Activated CD4-positive, alpha-beta T cell treated with anti-CD3 and anti-CD28 coated beads for 4 hours (primary cell): ENCODE measurements around the gene JPH3.
"Not testable (repeated sequence)": the region's sequence is repeated elsewhere in the genome, so short reads cannot be mapped to it uniquely, and the experiment has no call there.

Experiments used
- DNase-seq, 2 donors: peaks; one replicate each; pipeline ENCODE4 v3.0.0-alpha.2; 2020

The JPH3 gene

DNA sequence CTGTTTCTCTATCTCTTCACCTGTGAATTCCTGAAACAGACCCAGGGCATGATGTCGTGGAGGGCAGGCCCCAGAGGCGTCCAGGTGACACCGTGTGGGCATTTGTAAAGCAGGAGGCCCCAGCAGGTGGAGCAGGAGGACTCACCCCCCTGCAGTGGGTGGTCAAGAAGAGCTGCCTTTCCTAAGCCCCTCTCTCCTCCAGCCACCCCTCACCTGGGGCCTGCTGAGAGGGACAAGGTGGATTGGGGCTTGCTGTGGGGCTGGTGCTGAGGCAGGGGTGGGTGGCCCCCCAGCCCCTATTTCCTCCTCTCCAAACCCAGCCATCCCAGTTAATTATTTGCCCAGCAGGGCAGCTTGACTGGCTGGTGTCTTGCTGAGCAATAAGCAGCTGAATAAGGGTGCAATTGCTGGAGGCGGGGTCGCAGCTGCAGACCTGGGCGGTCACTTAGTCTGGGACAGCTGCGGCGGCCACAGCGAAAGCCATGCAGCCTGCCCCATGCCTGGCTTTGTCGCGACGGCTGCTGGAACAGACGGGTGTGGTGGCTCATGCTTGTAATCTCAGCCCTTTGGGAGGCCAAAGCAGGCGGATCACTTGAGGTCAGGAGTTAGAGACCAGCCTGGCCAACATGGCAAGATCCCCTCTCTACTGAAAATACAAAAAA lies 56.4 kb downstream of the JPH3 start:
- DNase-seq: no peak

DNA sequence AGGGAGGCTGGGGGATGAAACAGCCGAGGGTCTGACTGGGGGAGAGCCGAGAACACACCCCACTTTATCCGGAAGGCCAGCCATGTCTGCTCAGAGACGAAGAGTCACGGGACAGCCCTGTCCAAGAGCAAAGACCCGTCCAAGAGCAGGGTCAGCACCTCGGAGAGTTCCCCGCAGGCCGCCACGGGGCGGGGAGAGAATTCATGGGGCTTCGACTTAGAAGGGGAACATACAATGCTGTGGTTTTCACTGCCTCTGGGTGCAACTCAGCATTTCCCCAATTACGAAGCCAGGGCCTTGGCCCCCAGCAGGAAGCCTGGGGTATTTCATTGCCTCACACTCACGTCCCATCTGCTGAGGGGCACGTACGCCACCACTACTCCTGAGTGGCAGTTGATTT lies 59.3 kb downstream of the JPH3 start:
- DNase-seq: no peak

DNA sequence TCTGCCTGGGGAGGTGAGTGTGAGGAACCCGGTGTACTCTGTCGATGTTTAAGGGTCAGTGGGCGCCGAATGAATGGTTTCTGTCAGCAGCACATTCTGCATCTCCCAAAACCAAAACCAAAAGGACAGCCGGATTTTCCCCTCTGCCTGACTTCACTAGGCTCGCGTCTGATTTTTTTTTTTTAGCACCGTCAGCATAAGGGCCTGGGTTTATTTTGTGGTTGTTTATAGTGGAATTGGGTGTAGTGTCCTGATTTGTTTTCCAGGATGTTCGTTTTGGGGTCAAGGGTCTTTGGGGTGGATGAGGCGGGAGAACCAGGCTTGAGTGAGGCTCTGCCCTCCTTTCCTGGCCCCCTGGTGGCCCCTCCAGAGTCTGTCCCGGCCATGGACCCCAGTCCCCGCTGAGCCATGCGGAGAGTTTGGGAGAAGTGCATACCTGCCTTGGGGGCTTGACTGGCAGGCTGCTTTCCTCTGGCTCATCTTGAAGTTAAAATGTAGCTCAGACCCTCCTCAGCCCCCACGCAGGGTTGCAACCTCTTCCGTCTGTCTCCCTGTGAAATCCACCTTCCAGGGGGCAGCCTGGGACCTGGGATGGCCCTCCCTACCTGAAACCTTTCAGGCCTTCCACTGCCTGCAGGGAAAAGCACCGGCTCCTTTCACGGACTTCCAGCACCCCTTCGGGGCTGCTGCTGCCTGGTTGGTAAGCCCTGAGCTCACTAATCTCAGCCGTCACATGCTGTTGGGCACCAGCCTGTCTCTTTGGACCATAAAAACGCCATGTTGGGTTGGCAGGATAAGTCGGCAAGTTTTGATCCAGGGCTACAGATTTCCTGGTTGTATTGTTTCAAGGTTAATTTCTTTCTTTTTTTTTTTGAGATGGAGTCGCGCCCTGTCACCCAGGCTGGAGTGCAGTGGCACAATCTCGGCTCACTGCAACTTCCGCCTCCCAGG lies 60.2 kb downstream of the JPH3 start:
- no peak for DNase-seq

DNA sequence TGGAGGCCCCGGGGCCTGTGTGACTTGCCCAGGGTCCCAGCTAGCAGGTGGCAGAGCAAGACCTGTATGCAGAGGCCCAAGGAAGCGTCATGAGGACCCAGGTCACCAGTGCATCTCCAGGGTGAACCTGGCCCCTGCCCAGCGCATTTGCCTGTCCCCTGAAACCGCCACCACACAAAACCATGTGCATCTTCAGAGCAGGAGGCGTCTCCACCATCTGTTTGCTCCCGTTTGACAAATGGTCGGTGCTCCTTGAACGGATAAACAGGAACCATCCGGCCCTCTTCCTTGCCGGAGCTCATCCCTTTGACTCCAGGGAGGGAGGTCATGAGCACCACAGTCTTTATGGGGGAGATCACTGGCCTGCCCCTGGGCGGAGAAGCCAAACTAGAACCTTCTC lies 62.5 kb downstream of the JPH3 start:
- DNase-seq: no peak

DNA sequence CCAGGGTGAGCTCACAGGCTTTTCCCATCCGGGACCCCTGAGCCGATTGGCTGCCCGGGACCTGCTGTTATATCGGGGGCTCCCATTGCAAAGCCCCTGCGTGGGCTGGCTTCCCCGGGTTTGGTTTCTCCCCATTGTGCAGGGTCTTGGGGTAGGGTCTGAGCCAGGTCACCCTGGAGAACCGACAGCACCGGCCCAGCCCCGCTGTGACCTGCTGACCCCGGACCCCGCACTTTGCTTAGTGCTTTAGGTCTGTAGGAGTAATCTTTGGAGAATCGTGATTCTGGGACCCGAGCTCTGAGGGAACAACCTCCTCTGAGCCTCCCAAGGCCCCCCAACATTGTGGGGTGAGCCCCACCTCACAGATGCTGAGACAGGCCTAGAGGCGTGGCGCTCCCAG lies 62.9 kb downstream of the JPH3 start:
- no peak for DNase-seq

DNA sequence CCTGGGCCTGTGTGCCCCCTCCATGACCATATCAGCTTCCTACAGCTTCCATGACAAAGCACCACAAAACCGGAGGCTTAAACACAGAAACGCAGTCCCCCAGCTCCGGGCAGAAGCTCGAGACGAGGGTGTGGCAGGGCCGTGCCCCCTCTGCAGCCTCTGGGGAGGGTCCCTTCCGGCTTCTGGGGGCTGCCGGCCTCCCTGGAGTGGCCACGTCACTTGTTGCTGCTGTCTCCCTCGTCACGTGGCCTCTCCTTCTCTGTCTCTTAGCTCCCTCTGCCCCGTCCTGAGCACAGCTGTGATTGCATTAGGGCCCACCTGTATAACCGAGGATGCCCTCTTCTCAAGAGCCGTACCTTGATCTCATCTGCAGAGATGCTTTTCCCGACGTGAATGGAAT lies 64.6 kb downstream of the JPH3 start:
- DNase-seq: no peak

DNA sequence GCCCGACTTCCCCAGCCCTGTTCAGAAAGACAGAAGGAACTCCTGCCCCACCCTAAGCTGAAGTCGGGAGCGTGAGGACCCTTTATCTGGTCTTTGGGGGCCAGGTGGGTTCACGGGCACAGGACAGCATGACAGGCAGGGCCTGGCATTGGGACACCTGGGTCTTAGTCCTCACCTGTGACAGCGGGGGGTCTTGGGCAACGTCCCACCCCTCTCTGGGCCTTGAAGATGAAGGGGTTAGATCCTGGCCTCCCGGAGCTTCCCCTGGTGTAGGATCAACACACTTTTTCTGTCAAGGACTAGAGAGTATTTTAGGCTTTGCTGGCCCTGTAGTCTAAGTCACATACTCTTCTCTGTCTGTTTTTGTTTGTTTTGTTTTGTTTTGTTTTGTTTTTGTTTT lies 65.1 kb downstream of the JPH3 start:
- DNase-seq: no peak

DNA sequence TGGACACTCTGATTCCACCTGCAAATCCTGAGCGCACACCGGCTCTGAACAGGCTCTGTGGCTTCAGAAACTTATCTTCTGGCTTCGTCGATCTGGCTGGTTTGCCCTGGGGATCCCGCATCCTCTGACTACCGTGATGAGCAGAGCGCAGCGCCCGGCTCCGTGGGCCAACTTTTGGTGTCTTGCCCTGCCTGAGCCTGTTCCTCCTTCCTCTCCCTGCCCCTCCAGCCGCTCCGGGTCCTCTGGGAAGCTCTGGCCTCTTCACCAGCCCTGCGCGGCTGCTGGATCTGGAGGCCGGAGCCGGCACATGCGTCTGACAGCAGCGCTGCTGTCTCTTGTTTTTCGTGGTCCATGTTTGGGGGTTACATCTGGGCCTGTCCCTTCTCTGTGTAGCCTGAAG lies 65.6 kb downstream of the JPH3 start:
- DNase-seq: no peak

DNA sequence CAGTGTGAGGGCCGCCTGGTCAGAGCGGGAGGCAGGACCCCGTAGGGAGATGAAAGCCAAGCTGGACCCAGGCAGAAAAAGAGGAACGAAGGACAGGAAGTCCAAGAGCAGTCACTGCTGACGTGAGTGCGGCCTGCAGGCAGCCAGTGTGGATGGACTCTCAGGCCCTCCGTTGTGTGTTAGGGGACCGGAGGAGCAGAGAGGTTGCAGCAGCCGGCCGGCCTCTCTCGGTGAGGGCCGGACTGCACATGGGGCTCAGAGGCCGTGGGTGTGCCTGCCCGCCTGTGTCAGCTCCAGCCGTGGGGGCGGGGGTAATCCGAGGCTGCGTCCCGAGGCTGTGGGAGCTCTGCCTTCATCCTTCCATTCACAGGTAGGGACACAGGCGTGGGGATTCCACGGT lies 67.4 kb downstream of the JPH3 start:
- DNase-seq: no peak

DNA sequence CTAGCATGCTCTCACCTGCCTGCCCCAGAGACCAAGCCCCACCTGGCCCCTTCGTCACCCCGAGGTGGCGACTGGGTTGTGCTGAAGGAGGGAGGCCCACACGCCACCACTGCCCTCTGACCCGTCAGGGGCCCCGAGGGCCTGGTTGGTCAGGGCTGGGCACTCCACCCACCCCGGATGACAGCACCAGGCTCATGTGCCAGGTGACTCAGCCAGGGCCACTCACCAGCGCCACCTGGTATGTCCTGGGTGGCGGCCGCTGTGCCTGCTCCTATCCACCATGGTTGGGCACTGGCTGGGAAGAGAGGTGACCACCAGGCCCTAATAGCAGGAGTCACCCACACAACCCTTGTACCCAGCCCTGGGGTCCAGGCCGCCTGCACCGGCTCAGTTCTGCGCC lies 68.9 kb downstream of the JPH3 start:
- no peak for DNase-seq

DNA sequence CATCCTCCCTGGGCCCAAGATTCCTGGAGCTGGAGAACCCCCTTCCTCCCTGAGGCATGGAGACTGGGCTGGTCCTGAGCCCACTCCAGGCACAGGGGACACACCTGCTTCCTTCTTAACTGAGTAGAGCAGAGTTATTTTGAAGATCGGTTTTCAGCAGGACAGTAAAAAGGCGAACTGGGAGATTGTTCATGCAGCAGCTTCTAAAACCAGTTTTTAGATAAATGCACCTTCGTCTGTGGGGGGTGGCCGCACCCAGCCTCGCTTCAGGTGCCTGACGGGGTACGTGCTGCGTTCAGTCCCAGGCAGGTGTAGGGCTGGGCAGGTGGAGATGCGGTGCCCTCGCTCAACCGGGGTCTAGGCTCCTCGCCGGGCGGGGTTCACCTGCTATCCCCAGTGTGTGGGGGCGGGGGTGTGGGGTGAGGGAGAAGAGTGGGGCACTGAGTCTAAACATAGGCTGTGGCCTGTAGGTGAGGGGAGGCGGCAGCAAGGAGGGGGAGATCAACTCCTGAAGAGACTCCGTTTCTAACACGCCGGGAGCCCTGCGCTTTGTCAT lies 69.5 kb downstream of the JPH3 start:
- no peak for DNase-seq

DNA sequence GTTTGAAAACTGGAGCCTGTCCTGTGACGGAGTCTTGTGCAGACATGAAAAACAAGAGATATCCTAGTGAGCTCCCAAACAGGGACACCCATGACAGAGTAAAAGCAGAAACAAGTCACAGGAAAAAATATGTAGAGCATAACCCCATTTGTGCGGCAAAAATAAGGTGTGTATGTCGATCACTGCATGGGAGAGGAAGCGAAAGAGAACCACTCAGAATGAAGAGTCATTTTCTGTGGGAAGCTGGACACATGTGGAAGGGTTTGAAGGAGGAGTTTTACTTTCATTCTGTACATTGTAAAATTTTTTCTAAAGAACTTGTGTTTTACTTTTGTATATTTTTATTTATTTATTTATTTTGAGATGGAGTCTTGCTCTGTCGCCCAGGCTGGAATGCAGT lies 72.1 kb downstream of the JPH3 start:
- no peak for DNase-seq

DNA sequence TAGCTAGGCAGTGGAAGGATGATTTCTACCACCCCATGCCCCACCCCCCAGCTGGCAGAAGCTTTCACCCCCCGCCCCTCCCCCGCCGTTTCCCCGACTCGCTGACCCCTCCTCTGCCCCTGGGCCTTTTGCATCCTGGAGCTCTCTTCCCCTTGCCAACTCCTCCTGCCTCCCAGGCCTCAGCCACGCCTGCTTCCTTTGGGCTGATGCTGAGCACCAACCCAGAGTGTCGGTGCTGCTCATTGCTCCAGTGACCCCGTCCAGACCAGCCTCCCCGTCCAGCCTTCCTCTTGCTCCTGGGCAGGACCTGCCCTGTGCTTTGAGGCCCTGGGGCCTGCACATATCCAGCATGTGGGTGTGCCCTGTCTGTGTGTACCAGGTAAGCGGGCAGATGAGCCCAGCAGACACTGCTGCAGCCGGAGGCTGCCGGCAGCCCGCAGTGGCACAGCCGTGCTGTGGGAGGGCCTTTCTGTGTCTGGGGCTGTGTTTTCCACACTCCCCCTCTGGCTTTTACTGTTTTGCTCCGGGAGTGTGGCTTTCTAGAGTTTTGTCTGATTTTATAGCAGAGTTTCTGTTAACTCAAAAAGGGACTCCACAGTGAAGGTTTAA lies 72.9 kb downstream of the JPH3 start:
- no peak for DNase-seq

DNA sequence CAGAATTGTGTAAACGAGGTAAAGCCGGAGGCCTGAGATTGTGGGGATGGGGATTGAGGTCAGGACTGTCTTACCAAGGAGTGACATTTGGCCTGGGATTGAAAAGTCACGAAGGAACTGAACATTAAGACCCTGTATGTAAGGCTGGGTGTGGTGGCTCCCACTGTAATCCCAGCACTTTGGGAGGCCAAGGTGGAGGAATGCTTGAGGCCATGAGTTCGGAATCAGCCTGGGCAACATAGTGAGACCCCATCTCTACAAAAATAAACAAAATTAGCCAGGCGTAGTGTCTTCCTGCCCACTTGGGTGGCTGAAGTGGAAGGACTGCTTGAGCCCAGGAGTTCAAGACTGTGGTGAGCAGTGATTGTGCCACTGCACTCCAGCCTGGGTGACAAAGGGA lies 75.5 kb downstream of the JPH3 start:
- DNase-seq: no peak

DNA sequence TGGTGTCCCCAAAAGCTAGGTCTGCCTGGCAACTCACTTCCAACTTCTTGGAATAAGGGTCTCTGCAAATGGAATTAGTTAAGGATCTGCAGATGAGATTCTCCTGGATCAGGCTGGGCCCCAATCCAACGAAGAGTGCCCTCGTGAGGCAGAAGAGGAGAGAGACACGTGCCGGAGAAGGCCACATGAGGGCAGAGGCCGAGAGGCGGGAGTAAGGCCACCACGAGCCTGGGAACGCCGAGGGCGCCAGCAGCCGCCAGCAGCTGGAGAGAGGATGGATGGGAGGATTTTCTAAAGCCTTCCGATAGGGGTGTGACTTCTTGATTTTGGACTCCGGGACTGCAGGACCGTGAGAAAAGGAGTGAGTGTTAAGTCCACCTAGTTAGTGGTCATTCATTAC lies 76.3 kb downstream of the JPH3 start:
- no peak for DNase-seq

DNA sequence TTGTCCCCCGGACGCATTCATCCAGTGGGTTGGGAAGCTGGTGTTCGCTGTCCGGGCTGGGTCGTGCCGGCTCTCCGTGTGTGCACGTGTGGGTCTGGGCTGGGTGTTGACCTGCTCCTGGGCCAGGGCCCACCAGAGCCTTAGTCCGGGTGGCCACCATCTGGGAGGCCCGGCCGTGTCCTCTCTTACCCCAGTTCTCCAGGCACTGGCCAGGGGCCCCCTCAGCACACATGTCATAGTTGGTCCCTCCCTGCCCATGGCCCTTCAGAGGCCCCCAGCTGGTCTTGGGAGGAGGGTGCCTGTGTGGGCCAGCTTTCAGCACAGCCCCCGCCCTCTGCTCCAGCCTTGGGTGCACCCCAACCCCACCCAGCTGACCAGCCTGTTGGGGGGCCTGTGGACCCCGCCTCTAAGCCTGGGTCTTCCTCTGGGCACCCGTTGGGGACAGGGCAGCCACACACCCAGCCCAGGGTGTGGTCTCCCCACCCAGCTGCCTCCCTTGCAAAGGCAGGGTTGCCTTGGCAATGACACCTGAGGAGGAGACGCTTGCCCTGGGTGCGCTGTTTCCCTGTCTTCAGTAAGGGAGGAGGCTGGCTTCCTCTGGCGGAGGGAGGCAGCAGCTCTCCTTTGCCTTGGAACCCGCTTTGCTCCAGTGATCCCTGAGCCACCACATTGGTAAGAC lies 77.4 kb downstream of the JPH3 start:
- no peak for DNase-seq

DNA sequence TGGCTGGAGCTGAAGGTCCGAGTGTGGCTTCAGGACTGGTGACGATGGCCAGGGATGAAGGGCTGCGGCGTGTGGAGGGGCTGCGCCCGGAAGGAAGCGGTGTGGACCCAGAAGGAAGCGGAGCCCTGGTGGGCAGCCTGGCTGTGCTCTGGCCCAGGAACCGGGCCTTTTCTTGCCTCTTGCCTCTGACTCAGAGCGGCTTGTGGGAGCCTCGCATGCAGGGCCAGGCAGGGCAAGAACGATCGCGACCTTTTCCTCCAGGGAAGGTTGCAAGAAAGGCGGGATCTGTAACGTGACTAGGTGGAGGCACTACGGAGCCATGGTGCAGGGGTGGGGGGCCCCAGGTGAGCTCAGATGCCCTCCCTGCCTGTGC lies 78.0 kb downstream of the JPH3 start:
- no peak for DNase-seq

DNA sequence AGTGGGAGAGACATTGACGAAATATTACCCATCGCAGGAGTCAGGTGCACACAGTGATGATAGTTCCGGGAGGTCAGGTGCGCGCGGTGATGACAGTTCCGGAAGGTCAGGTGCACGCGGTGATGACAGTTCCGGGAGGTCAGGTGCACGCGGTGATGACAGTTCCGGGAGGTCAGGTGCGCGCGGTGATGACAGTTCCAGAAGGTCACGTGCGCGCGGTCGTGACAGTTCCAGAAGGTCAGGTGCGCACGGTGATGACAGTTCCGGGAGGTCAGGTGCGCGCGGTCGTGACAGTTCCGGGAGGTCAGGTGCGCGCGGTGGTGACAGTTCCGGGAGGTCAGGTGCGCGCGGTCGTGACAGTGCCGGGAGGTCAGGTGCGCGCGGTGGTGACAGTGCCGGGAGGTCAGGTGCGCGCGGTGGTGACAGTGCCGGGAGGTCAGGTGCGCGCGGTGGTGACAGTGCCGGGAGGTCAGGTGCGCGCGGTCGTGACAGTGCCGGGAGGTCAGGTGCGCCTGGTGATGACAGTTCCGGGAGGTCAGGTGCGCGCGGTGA lies 78.8 kb downstream of the JPH3 start:
- DNase-seq: not testable (repeated sequence)

DNA sequence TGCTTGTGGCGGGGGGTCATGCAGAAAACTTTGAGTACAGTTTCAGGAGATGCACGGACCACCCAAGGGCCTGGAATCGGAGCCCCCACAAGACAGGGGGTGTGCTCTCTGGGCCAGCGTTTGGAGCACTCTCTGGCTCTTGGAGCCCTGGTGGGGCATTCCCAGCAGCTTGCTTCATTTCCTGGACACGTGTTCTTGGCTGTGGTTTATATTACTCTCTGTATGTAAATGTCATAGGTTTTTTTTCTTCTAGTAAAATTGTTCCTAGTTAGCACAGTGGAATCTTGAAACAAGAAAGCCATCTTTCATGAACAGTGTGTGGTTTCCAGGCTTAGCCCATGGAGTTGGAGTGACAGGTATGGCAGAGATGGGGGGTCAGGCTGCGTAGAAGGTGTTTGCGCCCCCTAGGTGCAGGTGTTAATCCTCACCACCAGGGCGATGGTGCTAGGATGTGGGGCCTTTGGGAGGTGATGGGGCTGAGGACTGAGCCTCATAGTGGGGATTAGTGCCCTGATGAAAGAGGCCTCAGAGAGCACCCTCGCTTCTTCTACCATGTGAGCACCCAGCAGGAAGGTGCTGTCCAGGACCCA lies 79.8 kb downstream of the JPH3 start:
- no peak for DNase-seq

DNA sequence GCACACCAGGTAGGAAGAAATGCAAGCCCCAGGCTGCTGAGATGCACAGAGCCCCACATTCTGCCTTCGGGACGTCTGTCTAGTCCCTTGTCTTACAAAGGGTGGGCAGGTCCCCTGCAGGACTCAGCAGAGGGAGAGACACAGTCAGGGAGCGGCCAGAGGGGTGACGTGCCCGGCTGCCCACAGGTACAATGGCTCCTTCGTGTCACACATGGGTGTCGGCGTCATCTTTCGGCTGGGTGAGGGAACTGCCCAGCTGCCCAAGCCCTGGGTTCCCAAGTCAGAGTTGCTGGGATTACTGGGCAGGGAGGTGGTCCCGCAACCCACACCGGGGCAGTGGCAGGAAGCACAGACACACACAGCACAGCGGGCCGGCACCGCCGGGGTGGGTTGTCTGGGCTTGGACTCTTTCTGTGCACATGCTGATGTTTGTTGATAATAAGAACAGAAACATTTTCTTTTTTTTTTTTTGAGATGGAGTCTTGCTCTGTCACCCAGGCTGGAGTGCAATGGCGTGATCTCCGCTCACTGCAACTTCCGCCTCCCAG lies 80.6 kb downstream of the JPH3 start:
- DNase-seq: no peak

DNA sequence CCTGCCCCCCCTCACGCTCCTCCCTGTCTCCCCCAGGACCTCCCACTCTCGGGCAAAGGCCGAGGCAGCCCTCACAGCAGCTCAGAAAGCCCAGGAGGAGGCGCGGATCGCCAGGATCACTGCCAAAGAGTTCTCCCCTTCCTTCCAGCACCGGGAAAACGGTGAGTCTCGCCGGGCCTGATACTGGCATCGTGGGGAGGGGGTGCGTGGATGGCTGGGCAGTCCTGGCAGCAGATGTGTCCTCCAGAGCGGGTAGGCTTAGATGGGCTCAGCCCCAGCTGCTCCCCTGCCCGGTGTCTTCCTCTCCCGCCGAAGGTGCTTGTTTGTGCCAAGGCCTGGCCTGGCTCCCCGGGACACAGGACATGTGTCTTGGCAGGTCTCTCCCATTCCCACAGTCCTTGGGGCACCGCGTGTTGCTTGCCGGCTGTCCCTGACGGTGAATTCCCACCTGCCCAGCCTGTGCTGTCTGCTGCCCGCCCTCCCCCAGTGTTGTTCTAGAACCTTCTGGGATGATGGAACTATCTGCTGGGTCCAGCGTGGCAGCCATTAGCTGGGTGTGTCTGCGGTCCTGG lies 81.9 kb downstream of the JPH3 start:
- DNase-seq: no peak
